ENCODE results near the gene CDH4. TPM values are rescaled to one million over a fixed set of nuclear protein-coding genes. Genes with fewer than 3 reads are reported as not detected.

The CDH4 gene
- polyA plus RNA-seq, 1 experiment: 1.5 TPM

DNA sequence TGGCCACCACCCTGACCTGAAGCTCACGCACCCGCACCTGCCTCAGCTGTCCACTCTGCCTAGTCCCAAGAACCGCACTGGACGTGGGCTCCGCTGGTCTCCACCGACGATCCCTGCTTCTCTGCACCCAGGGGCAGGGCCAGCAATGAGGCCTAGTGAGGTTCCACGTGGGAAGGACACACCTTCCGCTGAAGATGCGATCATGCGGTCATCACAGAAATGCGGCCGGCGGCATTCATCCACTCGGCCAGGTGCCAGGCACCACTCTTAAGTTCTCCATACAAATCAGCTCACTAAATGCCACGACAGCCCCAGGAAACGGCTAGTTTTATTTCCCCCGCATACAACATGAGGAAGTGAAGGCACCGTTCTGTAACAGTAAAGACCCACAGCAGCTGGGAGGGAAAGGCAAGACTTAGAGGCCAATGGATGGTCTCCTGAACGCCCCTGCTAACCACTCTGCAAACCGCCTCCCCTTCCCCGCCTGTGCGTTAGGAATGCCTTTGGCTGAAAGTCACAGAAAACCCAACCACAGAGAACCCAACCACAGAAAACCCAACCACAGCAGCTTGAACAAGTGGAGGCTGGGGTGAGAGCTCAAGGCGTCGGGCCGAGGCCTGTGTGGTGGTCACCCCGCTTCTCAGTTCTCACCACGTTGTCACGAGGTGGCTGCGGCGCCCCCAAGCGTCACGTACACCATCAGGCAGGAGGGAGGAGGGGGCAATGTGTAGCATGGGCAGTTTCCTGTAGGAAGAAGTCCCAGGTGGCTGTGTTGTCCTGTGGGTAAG is 609.2 kb downstream of the CDH4 start:
- ChIA-PET POLR2A (no interaction called here), CTCF (no interaction called here)
- Histone ChIP-seq H3K4me3 (ENCODE audit: low read depth, low read length) (no peak overlapping the region), H3K36me3 (ENCODE audit: control insufficient read depth, insufficient read depth, low read length) (no peaks in the 10 kb centered on the region), H3K27me3 (ENCODE audit: control insufficient read depth, insufficient read depth, low read length) (no peaks in the 10 kb centered on the region)
- no peak for DNase-seq (ENCODE audit: low read depth)
- TF ChIP-seq, protein P1, sequence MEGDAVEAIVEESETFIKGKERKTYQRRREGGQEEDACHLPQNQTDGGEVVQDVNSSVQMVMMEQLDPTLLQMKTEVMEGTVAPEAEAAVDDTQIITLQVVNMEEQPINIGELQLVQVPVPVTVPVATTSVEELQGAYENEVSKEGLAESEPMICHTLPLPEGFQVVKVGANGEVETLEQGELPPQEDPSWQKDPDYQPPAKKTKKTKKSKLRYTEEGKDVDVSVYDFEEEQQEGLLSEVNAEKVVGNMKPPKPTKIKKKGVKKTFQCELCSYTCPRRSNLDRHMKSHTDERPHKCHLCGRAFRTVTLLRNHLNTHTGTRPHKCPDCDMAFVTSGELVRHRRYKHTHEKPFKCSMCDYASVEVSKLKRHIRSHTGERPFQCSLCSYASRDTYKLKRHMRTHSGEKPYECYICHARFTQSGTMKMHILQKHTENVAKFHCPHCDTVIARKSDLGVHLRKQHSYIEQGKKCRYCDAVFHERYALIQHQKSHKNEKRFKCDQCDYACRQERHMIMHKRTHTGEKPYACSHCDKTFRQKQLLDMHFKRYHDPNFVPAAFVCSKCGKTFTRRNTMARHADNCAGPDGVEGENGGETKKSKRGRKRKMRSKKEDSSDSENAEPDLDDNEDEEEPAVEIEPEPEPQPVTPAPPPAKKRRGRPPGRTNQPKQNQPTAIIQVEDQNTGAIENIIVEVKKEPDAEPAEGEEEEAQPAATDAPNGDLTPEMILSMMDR (IDR thresholded peaks at IDR 0.05; ENCODE audit: insufficient read depth, low read depth, low read length): no peak

DNA sequence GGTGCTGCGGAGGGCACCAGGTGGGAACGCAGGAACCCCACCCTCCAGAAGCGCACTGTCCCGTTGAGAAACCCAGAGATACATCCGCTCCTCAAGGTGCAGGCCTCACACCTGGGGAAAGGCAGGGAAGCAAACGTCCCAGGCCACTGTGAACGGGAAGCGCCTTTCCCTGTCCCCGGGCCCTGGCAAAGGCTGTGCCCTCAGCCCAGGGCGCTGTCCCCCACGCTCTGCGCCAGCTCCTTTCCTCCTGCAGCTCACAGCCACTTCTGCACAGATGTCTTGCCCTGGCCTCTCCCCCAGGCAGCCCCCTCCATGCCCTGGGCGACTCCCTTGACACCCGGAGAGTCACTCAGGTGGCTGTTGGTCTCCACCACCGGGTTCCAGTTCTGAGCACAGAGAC is 609.8 kb downstream of the CDH4 start:
- no peak for DNase-seq (ENCODE audit: low read depth)
- CTCF ChIA-PET: no interaction called here
- Histone ChIP-seq H3K27me3 (ENCODE audit: control insufficient read depth, insufficient read depth, low read length) (no peaks in the 10 kb centered on the region), H3K36me3 (ENCODE audit: control insufficient read depth, insufficient read depth, low read length) (no peaks in the 10 kb centered on the region), H3K4me3 (ENCODE audit: low read depth, low read length) (no peak overlapping the region)
- TF ChIP-seq, protein P1 (IDR thresholded peaks at IDR 0.05; ENCODE audit: insufficient read depth, low read depth, low read length): no peak
- POLR2A ChIA-PET: no interaction called here

DNA sequence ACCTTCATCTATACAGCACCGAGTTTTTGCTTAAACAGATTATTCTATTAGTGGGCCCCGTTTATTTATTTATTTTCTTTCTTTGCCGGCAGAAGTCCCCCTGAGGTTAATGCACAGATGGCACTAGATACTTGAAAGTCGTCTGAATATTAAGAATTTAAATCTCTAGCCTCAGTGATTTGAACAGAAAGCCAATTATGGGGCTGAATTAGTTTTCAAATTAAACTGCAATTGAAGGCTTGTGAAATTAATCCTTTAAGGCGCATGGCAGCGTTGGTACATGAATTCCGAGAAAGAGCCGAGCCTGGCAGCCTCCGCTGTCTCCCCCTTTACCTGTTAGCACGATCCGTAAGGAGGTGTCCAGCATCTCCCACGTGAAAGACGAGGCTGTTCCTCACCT is 610.8 kb downstream of the CDH4 start:
- Histone ChIP-seq H3K27me3 (ENCODE audit: control insufficient read depth, insufficient read depth, low read length) (no peaks in the 10 kb centered on the region), H3K36me3 (ENCODE audit: control insufficient read depth, insufficient read depth, low read length) (no peaks in the 10 kb centered on the region), H3K4me3 (ENCODE audit: low read depth, low read length) (no peak overlapping the region)
- ChIA-PET CTCF (no interaction called here), POLR2A (no interaction called here)
- TF ChIP-seq, protein P1 (IDR thresholded peaks at IDR 0.05; ENCODE audit: insufficient read depth, low read depth, low read length): no peak
- no peak for DNase-seq (ENCODE audit: low read depth)

DNA sequence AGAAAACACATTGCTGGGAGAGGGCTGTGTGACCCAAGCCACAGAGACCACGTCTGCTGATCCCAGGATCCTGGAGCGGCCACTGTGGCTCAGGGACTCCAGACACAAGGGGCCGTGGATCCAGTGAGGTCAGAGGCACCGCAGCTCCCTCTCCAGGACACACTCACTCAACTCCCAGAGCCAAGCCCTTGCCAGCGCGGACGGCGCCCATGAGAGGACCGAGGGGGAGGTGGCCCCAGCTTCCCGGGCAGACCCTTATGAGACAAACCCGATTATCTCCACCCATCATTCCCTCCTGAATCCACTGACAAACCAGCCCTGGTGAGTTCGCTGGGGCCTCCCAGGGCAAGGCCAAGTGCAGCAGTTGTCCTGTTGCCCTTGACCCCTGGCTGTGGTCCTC is 612.4 kb downstream of the CDH4 start:
- H3K4me3 ChIP-seq (ENCODE audit: low read depth, low read length): no peak overlapping the region
- CTCF ChIA-PET: no interaction called here
- no peaks in the 10 kb centered on the region for H3K36me3 ChIP-seq (ENCODE audit: control insufficient read depth, insufficient read depth, low read length)
- TF ChIP-seq, protein P1 (IDR thresholded peaks at IDR 0.05; ENCODE audit: insufficient read depth, low read depth, low read length): no peak
- POLR2A ChIA-PET: no interaction called here
- DNase-seq (ENCODE audit: low read depth): no peak
- H3K27me3 ChIP-seq (ENCODE audit: control insufficient read depth, insufficient read depth, low read length): no peaks in the 10 kb centered on the region

DNA sequence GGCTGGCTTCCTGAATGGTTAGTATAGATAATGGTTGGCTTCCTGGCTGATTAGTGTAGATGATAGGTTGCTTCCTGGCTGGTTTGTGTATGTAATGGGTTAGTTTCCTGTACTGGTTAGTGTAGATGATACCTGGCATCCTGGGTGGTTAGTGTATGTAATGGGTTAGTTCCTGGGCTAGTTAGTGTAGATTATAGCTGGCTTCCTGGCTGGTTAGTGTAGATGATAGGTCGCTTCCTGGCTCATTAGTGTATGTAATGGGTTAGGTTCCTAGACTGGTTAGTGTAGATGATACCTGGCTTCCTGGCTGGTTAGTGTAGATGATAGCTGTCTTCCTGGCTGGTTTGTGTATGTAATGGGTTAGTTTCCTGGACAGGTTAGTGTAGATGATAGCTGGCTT is 613.3 kb downstream of the CDH4 start:
- no peak for DNase-seq (ENCODE audit: low read depth)
- Histone ChIP-seq H3K27me3 (ENCODE audit: control insufficient read depth, insufficient read depth, low read length) (no peaks in the 10 kb centered on the region), H3K4me3 (ENCODE audit: low read depth, low read length) (no peak overlapping the region), H3K36me3 (ENCODE audit: control insufficient read depth, insufficient read depth, low read length) (no peaks in the 10 kb centered on the region)
- ChIA-PET POLR2A (no interaction called here), CTCF (interaction anchor here (1.4 kb wide), 1 partner anchor 22 kb away, joined by 5 read pairs; no protein-coding TSS in a partner anchor)
- TF ChIP-seq, protein P1 (IDR thresholded peaks at IDR 0.05; ENCODE audit: insufficient read depth, low read depth, low read length): no peak

All from BJ (cell line).